ENCODE data around the gene KIRREL3.

The KIRREL3 gene

GRCh38 chr11:126658306-126659056 lies 342.1 kb downstream of the KIRREL3 start:
- no peak for TF ChIP-seq YY1 (IDR thresholded peaks at IDR 0.05; ENCODE audit: insufficient read depth, insufficient read length)
- TF ChIP-seq ZNF274 (IDR thresholded peaks at IDR 0.05; ENCODE audit: low read depth, low read length) = no peak
- Histone ChIP-seq H3K27me3 (ENCODE audit: insufficient read depth, insufficient read length) (no peaks in the 10 kb centered on the region), H3K4me3 (ENCODE audit: insufficient read length, low read depth) (no peak overlapping the region), H3K9ac (ENCODE audit: insufficient read length, low read depth) (no peak overlapping the region), H3K9me3 (ENCODE audit: insufficient read depth, low read length) (peaks cover 6% of the 10 kb centered on the region; the same call in 1 of the 2 replicates), H3K4me1 (ENCODE audit: insufficient read depth, insufficient read length) (peaks cover 2% of the 10 kb centered on the region), H3K36me3 (ENCODE audit: insufficient read depth, insufficient read length, low read length) (no peaks in the 10 kb centered on the region)
- DNase-seq (ENCODE audit: low read depth, low spot score) = no peak

- Histone ChIP-seq H3K4me1 (ENCODE audit: insufficient read depth, insufficient read length) (peaks cover 2% of the 10 kb centered on the region), H3K27me3 (ENCODE audit: insufficient read depth, insufficient read length) (no peaks in the 10 kb centered on the region), H3K9ac (ENCODE audit: insufficient read length, low read depth) (no peak overlapping the region), H3K4me3 (ENCODE audit: insufficient read length, low read depth) (no peak overlapping the region), H3K36me3 (ENCODE audit: insufficient read depth, insufficient read length, low read length) (no peaks in the 10 kb centered on the region), H3K9me3 (ENCODE audit: insufficient read depth, low read length) (no peaks in the 10 kb centered on the region)
- no peak for DNase-seq (ENCODE audit: low read depth, low spot score)
- TF ChIP-seq YY1 (IDR thresholded peaks at IDR 0.05; ENCODE audit: insufficient read depth, insufficient read length) (no peak), SUZ12 (IDR thresholded peaks at IDR 0.05; ENCODE audit: extremely low read depth, insufficient read depth, insufficient read length) (no peak), ZNF274 (IDR thresholded peaks at IDR 0.05; ENCODE audit: low read depth, low read length) (no peak)
Measured at GRCh38 chr11:126655807-126656128, 344.8 kb downstream of the KIRREL3 start.

- TF ChIP-seq SUZ12 (IDR thresholded peaks at IDR 0.05; ENCODE audit: extremely low read depth, insufficient read depth, insufficient read length) = no peak
- TF ChIP-seq ZNF274 (IDR thresholded peaks at IDR 0.05; ENCODE audit: low read depth, low read length) = no peak
- TF ChIP-seq YY1 (IDR thresholded peaks at IDR 0.05; ENCODE audit: insufficient read depth, insufficient read length) = no peak
- no peaks in the 10 kb centered on the region for H3K27me3 ChIP-seq (ENCODE audit: insufficient read depth, insufficient read length)
- DNase-seq (ENCODE audit: low read depth, low spot score) = no peak
- no peaks in the 10 kb centered on the region for H3K36me3 ChIP-seq (ENCODE audit: insufficient read depth, insufficient read length, low read length)
- no peak overlapping the region for H3K4me3 ChIP-seq (ENCODE audit: insufficient read length, low read depth)
- no peaks in the 10 kb centered on the region for H3K9me3 ChIP-seq (ENCODE audit: insufficient read depth, low read length)
- H3K9ac ChIP-seq (ENCODE audit: insufficient read length, low read depth) = no peak overlapping the region
- peaks cover 2% of the 10 kb centered on the region for H3K4me1 ChIP-seq (ENCODE audit: insufficient read depth, insufficient read length)
Measured at GRCh38 chr11:126654886-126655806, 345.4 kb downstream of the KIRREL3 start.

- no peak for DNase-seq (ENCODE audit: low read depth, low spot score)
- TF ChIP-seq YY1 (IDR thresholded peaks at IDR 0.05; ENCODE audit: insufficient read depth, insufficient read length) = no peak
- no peak for TF ChIP-seq ZNF274 (IDR thresholded peaks at IDR 0.05; ENCODE audit: low read depth, low read length)
- no peak for TF ChIP-seq SUZ12 (IDR thresholded peaks at IDR 0.05; ENCODE audit: extremely low read depth, insufficient read depth, insufficient read length)
- Histone ChIP-seq H3K36me3 (ENCODE audit: insufficient read depth, insufficient read length, low read length) (no peaks in the 10 kb centered on the region), H3K4me3 (ENCODE audit: insufficient read length, low read depth) (no peak overlapping the region), H3K27me3 (ENCODE audit: insufficient read depth, insufficient read length) (no peaks in the 10 kb centered on the region), H3K4me1 (ENCODE audit: insufficient read depth, insufficient read length) (peaks cover 2% of the 10 kb centered on the region), H3K9me3 (ENCODE audit: insufficient read depth, low read length) (no peaks in the 10 kb centered on the region), H3K9ac (ENCODE audit: insufficient read length, low read depth) (no peak overlapping the region)
Measured at GRCh38 chr11:126653040-126653439, 347.5 kb downstream of the KIRREL3 start.

- Histone ChIP-seq H3K36me3 (ENCODE audit: insufficient read depth, insufficient read length, low read length) (no peaks in the 10 kb centered on the region), H3K9me3 (ENCODE audit: insufficient read depth, low read length) (no peaks in the 10 kb centered on the region), H3K9ac (ENCODE audit: insufficient read length, low read depth) (no peak overlapping the region), H3K4me1 (ENCODE audit: insufficient read depth, insufficient read length) (no peaks in the 10 kb centered on the region), H3K27me3 (ENCODE audit: insufficient read depth, insufficient read length) (no peaks in the 10 kb centered on the region), H3K4me3 (ENCODE audit: insufficient read length, low read depth) (no peak overlapping the region)
- TF ChIP-seq YY1 (IDR thresholded peaks at IDR 0.05; ENCODE audit: insufficient read depth, insufficient read length) (no peak), ZNF274 (IDR thresholded peaks at IDR 0.05; ENCODE audit: low read depth, low read length) (no peak), SUZ12 (IDR thresholded peaks at IDR 0.05; ENCODE audit: extremely low read depth, insufficient read depth, insufficient read length) (no peak)
- no peak for DNase-seq (ENCODE audit: low read depth, low spot score)
Measured at GRCh38 chr11:126647735-126648134, 352.8 kb downstream of the KIRREL3 start.

- Histone ChIP-seq H3K27me3 (ENCODE audit: insufficient read depth, insufficient read length) (no peaks in the 10 kb centered on the region), H3K4me3 (ENCODE audit: insufficient read length, low read depth) (no peak overlapping the region), H3K9me3 (ENCODE audit: insufficient read depth, low read length) (no peaks in the 10 kb centered on the region), H3K4me1 (ENCODE audit: insufficient read depth, insufficient read length) (no peaks in the 10 kb centered on the region), H3K9ac (ENCODE audit: insufficient read length, low read depth) (no peak overlapping the region), H3K36me3 (ENCODE audit: insufficient read depth, insufficient read length, low read length) (no peaks in the 10 kb centered on the region)
- no peak for TF ChIP-seq YY1 (IDR thresholded peaks at IDR 0.05; ENCODE audit: insufficient read depth, insufficient read length)
- no peak for TF ChIP-seq SUZ12 (IDR thresholded peaks at IDR 0.05; ENCODE audit: extremely low read depth, insufficient read depth, insufficient read length)
- no peak for TF ChIP-seq ZNF274 (IDR thresholded peaks at IDR 0.05; ENCODE audit: low read depth, low read length)
- DNase-seq (ENCODE audit: low read depth, low spot score) = no peak
Measured at GRCh38 chr11:126646701-126647557, 353.6 kb downstream of the KIRREL3 start.

Measured in NT2/D1 (cell line).